IPS DF 19.7 (cell line): ENCODE data around the gene DCK.

Source experiments
- DNase-seq: peaks from one replicate; pipeline ENCODE4 v3.0.0-alpha.2; 2013; ENCODE audit warnings: low read depth, low spot score

DCK gene

GRCh38 chr4:71062436-71062835, 69.0 kb downstream of the DCK start:
- no peak for DNase-seq

DNA sequence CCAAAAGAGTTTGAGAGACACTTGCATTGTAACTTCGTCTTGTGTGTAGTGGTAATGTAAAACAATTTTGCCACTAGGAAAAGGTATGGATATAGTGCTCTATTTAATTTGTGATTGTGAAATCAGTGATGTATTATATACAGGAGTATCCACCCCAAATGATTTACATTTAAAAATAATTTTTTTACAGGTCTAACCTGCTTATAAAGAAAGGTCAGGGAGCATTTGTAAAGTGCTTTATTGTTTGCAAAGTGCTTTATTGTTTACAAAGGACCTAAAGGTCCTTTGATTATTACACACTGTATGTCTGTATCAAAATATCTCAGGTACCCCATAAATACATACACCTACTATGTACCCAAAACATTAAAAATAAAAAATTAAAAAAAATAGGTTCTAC, 70.3 kb downstream of the DCK start:
- DNase-seq, result no peak

- no peak for DNase-seq
These were observed 71.1 kb downstream of the DCK start for GRCh38 chr4:71064521-71064920.

GRCh38 chr4:71065991-71066510, 72.6 kb downstream of the DCK start:
- no peak for DNase-seq

DNA sequence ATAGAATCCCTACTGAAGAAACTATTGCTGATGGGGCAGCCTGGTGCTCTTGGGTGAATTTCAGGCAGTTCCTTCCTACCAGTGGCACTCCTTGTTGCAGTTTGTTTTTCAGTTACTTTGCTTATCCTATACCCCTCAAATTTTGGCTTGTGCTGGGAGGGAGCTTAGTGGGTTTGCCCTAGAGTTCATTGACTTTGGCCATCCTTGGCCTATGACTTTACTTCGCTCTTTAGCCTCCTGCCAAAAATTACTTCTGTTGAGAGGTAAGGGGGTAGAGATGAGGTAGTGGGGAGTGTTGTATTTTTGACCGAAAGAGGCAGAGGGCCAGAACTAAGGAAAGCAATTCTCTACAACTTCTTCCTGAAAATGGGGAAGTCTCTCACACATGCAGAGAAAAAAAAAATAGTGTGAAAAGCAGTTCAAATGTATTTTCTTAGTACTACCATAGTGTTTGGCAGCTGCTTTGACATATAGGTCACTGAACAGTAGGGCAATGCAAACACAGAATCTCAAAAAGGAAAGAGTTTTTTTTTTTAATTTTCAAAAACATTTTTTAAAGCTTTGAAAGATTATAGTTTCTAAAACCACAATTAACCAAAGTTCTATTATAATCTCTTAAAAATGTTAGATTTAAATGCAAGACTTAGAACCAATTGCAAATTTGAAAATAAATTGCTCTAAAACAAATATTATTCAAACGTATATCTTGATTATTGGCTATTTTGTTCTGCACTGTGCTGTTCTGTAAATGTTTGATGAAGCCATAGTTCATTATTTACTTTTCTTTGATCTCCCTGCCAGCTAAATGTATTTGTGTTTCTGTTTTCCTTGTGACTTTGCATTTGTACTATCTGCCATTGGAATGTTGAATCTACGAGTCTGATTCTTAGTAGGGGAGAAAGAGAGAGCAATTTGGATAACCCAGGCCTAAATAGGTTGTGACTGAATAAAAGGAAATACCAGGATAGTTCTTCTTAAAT, 73.6 kb downstream of the DCK start:
- DNase-seq, result no peak

DNA sequence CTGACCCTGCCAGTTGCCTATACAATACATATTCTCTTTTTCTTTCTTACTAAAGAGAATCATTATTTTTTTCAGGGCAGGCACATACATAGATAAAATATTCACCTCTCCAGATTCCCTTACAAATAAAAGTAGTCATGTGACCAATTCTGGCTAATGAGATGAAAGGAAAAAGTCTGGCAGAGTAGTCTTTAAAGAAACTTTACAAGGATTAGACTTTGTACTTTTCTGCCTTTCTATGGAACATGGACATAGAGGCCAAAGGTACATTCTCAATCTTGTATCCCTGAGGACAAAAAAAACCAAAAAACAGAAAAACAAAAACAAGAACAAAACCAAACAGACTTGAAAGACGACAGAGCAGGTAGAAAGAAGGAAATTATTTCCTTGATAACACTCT, 75.6 kb downstream of the DCK start:
- DNase-seq, result no peak

- DNase-seq, result no peak
These were observed 76.6 kb downstream of the DCK start for GRCh38 chr4:71070015-71070414.

DNA sequence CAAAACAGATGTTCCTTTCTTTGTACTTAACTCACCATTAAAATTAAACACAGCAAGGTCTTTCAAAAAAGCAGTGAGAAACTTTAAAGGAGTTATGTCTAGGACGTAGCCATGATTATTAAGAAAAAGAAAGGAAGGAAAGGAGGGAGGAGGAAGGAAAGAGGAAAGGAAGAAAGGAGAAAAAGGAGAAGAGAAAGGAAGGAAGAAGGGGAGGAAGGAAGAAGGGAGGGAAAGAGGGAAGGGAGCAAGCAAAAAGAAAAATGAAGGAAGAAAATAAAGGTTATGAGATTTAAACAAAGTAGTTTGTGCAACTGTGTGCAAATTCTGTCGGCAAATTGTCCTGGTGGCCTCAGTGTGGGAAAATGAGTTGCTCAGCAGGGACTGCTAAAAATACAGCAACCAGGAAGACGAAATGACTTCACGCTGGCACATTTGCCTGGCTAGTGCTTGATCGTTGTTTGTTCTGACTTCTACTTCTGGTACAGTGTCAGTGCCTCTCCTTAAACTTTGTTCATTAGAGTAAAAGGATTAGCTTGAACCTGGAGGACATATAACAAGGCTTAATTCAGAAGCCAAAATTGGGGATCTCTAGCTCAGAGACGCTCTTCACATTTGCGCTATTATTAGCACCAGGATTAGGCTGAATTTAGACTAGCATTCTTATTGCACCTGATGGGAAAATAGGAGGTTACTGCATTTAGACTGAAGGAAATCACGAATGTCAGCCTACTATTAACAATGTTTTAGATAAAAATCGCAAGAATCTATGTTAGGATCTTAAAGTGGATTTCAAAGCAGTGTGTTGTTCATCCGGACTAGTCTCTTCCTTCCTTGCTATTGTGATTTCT, 81.2 kb downstream of the DCK start:
- DNase-seq, result no peak
